LHCN-M2 (cell line): ENCODE data around the gene ZNF407. TPM values are rescaled to one million over a fixed set of nuclear protein-coding genes. Genes with fewer than 3 reads are reported as not detected.

Experiments
- DNase-seq: peaks from one replicate; pipeline ENCODE4 v3.0.0-alpha.2; 2012; ENCODE audit warnings: low read depth
- total RNA-seq: library from RNA; depleted of rRNA; stranded (reverse); fragments of >200 nt; gene quantifications from 2 replicates; pipeline ENCODE4 v1.2.3, GENCODE V29; 2014

ZNF407 gene
- total RNA-seq, 1 experiment from 2014 or later = 9.5 TPM

DNA sequence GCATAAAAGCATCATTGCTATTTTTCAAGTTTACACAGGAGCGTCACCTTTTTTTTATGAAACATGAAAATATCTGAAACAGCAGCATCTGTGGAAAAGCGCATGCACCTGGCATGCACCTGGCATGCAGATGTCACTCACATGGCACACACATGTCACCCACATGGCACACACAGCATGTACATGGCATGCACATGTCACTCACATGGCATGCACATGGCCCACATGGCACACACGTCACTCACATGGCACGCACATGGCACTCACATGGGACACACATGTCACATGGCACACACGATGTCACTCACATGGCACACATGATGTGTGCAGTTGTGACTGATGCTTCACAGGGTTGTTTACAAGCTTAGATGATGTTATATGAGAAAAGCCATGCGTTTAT lies 188.0 kb downstream of the ZNF407 start:
- no peak for DNase-seq

DNA sequence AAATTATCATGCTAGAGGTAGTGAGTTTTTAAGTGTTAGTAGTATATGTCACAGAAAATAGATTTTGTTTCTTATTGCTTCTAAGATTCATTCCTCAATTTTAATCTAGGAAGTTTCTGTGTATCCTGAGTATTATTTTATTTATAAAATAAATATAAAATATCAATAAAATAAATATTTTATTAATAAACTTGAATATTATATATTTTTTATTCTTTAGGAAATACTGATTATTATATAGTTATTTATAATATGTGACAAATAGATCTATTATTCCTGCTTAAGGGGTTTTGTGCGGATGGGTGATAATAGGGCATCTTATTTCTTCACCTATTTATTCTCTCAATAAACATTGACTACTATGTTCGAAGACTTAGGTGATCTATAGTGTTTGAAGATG lies 191.0 kb downstream of the ZNF407 start:
- DNase-seq = no peak

DNA sequence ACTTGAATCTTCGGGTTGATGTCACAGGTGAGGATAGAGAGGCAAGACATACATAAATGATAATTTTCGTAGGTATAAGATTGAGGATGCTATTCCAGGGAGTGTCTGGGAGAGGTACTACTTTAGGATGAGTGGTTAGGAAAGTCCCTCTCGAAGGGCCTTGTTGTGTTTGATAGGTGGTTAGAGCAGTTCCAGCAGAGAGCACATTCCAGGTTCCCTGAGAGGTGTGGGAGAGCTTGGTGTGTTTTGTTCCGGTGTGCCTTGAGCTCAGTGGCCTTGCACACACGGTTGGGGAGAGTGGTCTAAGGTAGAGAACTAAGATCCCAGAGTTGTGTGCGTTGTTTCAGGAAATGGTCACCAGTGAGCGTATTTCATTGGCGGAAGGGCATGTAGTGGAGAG lies 191.4 kb downstream of the ZNF407 start:
- no peak for DNase-seq

DNA sequence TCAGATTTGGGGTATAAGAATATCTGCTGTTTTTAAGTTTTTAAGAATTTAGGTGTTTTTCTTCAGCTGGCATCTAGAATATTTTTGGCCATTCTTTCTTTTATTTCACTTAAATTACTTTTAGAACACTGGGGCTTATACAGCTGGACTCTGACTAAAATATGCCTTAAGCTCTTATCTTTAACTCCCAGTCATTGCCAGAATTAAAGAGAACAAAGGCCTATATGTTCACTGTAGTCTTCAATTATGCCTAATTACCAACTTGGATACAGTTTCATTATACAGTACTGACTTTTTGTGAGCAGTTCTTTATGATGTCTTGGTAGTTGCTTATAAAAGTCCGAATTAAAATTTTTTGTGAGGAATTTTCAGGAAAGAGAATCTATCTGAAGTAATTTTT lies 192.8 kb downstream of the ZNF407 start:
- no peak for DNase-seq

DNA sequence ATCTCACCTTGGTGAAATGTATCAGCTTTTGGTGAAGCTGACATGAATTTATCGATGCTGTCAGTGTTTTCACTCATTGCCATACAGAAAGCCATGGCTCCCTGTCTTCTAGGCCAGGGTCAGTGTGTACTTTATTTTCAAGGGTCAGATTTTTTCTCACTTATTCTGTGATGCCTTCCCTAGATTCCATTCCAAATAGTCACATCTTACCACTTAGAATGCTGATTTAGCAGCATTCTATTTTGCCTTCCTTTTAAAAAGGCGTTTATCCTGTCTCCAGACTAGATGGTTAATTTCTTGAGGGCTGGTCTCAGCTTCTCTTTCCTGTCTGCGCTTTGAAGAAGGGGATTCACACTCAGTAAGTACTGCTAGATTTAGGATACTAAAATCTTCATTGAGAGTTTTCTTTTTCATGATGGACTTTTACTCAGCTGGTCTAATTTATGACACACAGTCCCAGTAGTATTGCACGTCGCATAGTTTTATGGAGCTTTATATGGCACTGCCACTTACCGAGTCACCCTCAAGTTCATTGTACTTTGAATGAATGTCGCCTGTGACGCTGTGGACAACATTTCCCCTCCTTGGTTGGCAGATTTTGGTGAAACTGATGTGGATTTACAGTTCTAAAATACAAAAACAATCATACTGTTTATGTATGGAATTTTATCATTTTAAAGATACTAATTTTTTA lies 194.0 kb downstream of the ZNF407 start:
- peak; percentile 34 for DNase-seq

DNA sequence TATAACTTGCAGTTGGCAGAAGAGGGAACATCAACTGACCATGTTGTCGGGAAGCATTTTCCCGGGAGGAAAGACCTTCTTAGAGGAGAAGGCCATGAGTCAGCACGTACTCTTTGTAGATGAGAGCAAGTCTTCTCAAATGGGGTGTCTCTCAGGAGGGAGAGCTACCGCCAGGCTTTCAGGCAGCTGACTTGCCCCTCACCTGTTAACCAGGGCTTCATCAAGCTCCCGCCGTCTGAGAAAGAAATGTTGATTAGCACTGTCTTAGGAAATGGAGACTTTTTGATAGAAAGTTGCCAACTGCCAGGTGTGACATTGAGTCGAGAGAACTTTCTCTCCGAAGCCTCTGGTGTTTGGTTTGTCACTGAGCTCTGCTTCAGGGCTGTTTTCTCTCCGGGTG lies 196.1 kb downstream of the ZNF407 start:
- DNase-seq = no peak

DNA sequence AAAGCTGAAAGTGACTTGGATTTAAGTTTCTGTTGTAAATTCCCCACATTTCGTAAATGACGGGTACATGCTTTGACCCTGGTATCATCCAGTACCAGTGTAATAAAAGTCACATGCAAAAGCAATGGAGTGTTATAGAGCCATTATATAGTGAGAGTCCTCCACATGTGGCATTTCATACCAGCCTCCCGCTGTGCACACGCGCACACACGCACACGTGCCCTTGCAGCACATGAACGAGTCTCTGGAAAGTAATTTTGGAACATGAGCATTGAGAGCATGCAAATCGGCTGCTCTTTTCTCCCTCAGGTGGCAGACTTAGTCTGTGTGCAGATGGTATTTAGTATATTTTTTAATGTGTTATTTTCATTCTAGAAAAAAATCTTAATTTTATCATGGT lies 198.1 kb downstream of the ZNF407 start:
- no peak for DNase-seq

DNA sequence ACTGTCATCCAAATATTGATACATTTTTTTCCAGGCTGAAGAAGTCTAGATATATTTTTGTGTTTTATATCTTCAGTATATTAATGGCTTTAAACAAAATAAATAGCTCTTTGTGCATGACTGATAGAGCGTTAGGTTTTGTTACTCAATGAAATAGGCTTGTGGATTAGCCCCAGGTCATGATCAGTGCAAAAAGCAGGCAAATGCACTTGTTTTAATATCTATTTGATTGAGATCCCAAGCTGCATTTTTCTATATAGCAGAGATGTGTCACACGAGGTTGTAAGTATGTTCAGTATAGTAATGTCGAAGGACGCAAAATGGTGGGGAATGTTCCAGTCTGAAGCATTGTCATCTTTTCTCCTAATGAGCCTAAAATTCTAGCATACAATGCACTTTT lies 198.5 kb downstream of the ZNF407 start:
- DNase-seq = no peak

DNA sequence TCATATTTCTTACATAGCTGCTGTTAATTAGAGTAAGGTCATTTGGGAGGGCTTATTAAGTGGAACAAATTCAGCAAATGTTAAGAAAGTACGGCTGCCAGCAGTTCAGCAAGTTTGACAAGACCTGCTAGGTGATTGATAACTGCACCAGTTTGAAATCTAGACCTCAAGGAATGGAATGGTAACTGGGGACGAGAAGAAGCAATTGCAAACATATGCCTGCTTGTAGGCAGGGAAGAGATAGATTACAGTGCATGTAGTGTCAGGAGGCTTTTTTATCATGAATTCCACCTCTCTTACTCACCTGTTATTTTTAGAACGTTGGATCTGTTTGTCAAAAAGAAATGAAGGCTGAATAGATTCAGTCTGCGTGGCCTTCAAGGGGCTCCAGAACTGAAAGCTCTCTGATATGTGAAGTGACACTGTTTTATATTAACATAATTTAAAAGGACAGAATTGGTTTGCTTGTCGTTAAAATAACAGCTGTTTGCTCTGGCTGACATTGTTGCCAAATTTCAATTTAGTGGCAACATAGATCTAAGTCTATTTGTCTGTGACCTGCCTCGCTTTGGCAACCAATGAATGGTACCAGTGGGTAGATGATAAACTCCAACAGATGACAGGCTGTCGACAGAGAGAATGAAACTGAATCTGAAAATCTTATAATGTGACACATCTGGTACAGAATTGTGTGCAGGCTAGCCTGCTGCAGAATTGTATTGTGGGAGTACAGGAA lies 199.3 kb downstream of the ZNF407 start:
- peak; percentile 82 for DNase-seq

DNA sequence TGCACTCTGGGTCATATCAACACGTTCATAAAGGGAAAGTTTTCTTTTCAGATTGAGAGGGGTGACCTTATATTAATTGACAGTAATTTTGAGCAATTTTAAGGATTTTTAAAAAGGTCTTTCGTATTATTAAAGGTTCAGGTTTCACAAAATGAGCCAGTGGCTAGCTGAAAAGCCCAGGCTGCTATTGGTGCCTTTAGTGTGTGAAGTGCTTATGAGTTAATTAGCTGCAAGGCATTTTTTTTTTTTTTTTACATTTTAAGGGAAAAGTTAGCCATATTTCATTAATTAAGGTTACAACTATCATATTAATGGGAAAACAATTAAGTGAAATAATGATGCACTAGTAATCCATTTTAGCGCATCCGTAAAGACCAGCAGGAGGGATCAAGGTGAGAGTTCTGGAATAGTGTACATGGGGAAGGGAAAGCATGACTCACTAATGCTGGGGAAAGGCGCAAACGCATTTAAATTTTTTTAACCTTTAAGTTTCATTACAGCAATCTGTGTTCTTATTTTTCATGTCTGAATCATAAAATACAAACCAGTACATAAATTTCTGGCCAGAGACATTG lies 200.0 kb downstream of the ZNF407 start:
- peak; percentile 16 for DNase-seq

DNA sequence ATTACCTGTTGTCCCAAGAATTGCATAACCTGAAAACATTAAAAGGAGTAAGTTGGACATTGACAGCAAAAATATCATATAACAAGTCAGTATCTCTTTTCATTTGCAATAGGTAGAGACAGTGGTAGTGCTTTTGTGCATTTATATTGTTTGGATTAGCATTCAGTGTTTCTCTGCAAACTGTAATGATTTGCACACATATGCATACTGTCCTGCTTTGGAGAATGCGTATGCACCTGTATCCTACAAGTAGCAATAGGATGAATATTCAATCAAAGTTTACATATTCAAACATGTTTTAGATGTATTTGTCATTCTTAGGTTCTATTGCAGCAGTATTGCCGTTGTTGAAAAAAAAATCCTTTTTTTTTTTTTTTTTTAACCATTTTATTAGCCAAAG lies 201.9 kb downstream of the ZNF407 start:
- DNase-seq = no peak

DNA sequence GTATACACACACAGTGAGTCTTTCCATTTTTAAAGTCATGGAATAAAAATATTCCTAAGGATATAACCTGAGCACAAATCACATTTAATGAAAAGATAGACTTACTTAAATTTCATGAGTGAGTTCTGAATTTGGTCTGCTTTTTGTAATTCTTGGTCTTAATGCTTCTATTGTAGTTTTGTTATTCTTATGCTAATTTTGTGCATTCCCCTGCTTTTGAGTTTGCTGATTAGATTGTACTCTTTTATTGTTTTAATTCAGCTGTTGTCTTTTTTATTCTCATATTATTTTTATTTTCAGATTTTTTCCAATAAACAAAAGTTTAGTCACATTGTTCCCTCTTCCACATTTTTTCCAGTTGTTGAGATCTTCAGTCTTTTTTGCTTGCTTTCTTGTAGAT lies 202.4 kb downstream of the ZNF407 start:
- no peak for DNase-seq

DNA sequence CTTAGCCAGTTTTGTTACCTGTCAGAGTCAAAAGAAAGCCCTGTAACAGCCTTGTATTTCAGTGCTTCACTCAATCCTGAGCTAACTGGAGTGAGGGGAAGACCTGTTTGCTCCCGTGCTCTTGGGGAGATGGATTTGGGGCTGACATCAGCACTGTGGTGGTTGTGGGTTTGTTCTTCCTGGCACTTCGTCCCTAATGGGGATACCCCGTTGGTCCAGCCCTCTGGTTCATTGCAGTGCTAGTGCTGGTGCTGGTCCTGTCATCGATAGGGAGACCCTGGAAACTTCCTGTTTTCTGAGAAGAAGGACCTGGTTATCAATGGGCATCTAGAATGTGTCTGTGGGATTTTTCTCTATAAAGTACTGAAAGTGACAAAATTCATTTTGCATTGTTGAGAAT lies 205.4 kb downstream of the ZNF407 start:
- no peak for DNase-seq

DNA sequence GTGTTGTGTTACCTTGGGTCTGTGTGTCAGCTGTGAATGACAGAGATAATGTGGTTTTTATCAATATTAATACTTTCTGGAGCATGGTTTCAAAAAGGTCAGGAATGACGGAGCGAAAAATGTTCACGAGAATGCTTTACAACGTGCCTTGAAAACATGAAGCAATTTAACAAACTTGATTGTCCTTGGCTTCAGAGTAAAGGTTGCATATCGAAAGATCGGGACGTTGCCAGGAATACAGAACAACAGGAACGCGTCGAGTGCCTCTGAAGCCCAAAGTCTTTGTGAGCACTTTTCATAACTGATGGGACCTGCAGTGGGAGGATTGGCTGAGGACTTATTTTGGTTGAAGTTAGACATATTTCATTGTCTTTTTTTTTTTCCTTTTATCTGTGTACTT lies 206.1 kb downstream of the ZNF407 start:
- no peak for DNase-seq

DNA sequence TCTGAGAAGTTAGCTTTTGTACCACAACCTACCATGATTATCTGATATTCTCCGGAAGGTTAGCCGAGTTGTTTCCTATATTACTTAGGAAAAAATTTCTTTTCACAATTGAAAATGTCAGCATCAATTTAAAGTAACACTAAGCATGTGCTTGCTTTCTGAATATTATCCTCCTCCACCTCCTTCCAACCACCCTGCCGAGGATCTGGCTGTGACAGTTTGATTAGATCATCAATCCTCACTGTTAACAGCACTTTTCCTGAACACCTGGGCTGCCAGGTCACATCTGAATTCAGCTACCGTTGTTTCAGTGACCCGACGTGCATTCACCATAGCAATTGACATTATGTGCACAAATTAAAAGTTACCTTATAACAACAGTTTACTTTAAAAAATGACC lies 207.0 kb downstream of the ZNF407 start:
- no peak for DNase-seq

DNA sequence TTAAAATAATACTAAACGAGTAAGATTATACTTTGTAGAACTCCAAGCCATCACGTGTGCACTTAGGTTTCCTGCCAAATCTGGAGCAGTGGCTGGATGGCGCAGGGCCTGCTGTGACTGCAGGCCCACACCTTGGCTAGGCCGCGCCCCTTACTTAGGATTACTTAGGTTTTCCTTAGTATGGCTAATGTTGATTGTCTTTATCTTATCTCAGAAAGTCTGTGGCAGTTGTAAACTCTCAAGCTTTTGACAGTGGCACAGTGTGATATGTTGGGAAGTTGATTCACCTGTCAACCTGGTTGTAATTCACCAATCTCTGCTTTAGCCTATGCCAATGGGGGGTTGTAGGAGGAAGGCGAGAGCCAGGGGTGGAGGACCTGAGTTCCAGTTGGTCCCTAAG lies 208.4 kb downstream of the ZNF407 start:
- no peak for DNase-seq

DNA sequence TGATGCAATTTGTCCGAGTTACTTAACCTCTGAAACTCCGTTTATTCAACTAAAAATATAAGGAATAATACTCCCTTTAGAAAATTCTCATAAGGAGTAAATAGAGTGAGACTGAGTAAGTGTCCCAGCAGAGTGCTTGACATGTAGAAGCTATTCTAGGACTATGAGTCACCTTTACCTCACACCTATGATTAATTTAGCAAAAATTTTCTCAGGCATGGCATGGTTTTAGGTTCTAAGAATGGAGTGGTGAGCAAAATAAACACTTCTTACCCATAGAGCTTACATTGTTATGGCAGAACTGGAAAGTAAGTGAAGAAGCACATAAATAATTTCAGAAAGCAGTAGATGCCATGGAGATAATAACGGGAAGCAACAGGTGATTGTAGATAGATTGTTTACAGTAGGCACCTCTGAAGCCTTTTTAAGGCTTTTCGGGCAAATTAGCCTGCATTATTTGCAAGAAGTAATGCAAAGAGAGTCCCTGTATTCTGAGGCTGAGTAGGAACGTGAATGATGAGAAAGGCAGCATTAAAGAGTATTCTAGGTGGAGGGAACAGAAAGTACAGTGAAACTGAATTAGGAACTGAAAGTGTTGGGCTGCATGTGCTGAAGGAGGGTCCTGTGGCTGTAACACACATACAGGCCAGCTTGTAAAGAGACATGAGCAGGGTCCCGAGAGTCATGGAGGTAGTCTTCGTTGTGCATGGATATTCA lies 209.2 kb downstream of the ZNF407 start:
- peak; percentile 89 for DNase-seq

DNA sequence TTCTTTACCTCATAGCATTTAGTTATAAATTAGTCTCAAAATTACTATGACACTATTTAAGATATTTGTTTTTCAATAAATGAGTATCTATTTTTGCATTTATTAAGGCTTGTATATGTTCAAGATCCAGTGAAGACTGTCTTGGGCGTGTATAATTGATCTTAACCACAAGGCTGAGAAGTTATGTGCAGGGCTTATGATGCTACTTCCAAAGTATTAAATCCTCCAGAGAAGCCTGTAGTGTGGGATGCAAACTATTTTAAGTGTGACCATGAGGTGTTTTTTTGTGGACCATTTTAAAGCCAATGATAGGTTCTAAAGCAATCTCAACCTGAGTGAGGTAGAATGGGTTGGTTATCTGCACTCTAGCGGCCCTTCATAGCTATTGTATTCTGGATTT lies 219.9 kb downstream of the ZNF407 start:
- DNase-seq = no peak

DNA sequence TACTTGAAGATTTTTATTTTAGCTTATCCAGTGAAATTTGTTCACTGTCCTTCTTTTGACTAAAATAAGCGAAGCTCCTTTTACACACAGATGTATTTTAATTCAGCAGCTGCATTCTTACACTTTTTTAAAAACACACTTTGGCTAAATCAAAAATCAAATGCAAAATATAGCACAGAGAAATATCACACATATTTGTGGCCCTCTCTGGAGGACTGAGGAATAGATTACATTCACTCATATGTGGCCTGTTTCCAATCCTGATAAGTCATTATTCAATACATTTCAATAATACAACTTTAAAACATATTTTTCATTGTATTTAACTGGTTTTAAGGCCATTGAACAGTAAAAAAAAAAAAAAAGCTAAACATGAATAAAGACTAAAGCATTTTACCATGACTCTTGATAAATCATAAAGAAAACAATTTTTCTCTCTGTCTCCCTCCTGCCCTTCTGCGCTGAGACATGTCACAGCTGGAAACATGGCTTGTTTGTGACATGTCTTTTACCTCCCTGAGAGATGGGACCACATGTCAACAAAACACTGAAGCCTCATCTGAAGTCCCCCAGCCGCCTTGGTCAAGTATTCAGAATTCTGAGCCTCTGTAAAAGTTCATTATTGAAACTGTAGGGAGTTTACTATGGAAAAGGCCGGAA lies 221.0 kb downstream of the ZNF407 start:
- peak; percentile 32 for DNase-seq

DNA sequence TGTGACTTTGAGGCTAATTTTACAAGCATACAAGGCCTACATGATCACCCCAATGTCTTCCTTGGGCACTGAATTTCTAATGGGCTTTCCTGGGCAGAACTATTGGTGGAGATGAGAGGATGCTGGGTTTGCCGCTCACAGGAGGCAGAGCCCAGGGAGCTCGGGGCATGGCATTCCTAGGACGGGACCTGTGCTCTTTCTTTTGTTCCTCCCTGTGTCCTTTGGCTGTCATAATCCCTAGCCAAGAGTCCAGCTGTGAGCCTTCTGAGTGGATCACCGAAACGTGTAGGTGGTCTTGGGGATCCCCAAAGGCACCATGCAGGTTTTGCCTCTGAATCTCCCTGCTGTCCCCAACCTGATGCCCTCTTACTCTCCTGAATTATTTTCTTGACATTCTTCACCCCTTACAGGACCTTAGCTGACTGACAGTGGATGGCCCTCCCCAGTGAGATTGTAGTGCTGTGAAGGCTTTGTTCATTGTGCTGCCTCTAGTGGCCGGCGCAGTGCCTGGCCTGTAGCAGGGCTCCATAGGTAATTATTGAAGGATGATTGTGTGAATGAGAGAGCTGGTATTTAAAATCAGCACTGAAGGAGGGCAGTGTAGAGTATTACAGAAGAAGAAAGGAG lies 221.9 kb downstream of the ZNF407 start:
- DNase-seq = peak; percentile 38

DNA sequence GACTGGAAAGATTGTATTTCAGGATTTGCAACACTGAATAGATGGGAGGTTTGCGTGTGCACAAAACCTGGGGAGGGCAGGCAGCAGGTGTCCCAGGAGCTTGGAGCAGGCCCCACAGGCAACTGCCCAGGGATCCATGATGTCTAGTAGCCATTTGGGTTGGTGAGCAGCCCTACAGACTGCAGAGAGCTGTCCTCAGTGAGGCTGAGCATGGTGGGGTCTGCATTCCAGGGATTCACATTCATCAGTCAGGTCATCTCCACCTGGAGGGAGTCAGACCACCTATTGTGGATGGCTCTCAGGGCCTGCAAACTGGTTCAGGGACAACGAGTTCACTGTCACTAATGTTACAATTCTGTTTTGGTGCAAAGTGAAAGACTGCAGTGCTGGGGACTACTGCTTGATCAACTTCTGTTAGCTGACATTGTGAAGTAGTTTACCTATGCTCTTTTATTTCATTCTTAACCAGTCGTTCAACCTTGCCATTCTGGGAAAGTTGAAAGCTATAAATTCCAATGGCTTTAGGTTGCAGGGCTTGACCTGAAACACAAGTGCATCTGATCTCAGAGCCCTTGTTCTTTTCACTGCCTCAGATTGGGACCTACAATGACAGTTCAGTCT lies 222.6 kb downstream of the ZNF407 start:
- DNase-seq = no peak
